Choroid plexus epithelial cell (primary cell): Measurements from ENCODE around the gene PDCD10.

Source experiments
- DNase-seq: peaks from one replicate; pipeline ENCODE4 v3.0.0-alpha.2; 2010; ENCODE audit warnings: low read depth
- H3K4me3 ChIP-seq: 2 replicates; pipeline ENCODE4 v1.5.1; 2011; ENCODE audit warnings: low read depth, mild to moderate bottlenecking, control low read depth, low read length, moderate library complexity
- CTCF ChIP-seq: conservative IDR thresholded peaks from 2 replicates; pipeline ENCODE4 v1.5.1; 2011; ENCODE audit warnings: low read depth, mild to moderate bottlenecking, control low read depth, inconsistent platforms, low read length, moderate library complexity

Gene PDCD10

DNA sequence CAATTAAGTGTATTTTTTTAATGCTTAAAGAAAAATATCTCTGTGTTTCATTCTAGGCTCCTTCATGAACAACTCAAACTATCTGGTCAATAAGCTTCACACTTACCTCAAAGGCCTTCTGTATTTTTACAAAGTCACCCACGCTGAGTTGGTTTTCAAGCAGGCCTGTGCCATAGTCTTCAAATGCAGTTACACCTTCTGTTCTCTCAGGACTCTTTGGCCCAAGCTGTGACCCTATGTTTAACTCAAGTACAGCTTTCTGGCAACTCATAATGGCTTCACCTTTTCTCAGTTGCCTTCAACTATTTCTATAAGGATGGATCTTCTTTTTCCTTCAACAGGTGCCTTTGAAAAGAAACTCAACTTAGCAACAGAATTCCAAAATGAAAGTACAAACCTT is 81.5 kb downstream of the PDCD10 start:
- no peak overlapping the region for H3K4me3 ChIP-seq
- no peak for TF ChIP-seq CTCF
- no peak for DNase-seq

GRCh38 chr3:167651826-167652225 is 82.9 kb downstream of the PDCD10 start:
- no peak for TF ChIP-seq CTCF
- no peak for DNase-seq

GRCh38 chr3:167650459-167650858 is 84.2 kb downstream of the PDCD10 start:
- no peak for DNase-seq
- no peak for TF ChIP-seq CTCF
- no peak overlapping the region for H3K4me3 ChIP-seq

More at GRCh38 chr3:167651826-167652225, 82.9 kb downstream of the PDCD10 start:
- H3K4me3 ChIP-seq: no peak overlapping the region

DNA sequence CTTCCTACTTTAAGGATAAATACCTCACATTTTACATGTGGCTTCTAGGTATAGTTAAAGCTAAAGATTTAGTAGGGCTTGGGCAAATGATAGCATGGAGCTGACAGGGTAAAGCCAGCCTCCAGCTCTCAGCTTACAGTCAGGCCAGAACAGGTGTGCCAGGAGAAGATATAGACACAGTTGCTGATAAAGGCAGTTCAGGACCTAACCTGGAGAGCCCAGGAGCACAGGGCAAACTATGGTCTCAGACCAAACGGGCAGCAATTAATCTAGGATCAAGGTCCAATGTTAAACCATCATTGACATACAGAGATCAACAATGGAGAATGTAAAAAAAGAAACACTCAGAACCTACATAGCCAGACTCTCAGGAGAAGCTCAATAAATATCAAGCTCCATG is 84.9 kb downstream of the PDCD10 start:
- no peak for TF ChIP-seq CTCF
- no peak overlapping the region for H3K4me3 ChIP-seq
- DNase-seq: no peak

- no peak for DNase-seq
- no peak for TF ChIP-seq CTCF
- H3K4me3 ChIP-seq: no peak overlapping the region
Measured at GRCh38 chr3:167644611-167645010, 90.1 kb downstream of the PDCD10 start.
